Aorta (tissue), 5 donors: ENCODE measurements around the gene RASSF4. TPM values are rescaled to one million over a fixed set of nuclear protein-coding genes. Genes with fewer than 3 reads are reported as not detected.

Experiments
- ATAC-seq: fragments of 200-7000 bp; cut with Tn5 transposase; one replicate; pipeline ENCODE4 v1.9.1; 2022; ENCODE audit warnings: moderate library complexity; ENCODE audit not compliant: low FRiP score
- DNase-seq, 2 donors: peaks; one replicate each; pipeline ENCODE4 v3.0.0-alpha.2; 2020
- H3K27ac ChIP-seq, 2 donors: one replicate each; pipeline ENCODE4 v1.5.1; 2013; ENCODE audit warnings: low read length in 2 of 2, mild to moderate bottlenecking in 2 of 2, moderate library complexity in 2 of 2, control low read depth in 1 of 2, inconsistent platforms in 1 of 2, low read depth in 1 of 2
- H3K27me3 ChIP-seq, 2 donors: one replicate each; pipeline ENCODE4 v1.6.1; 2013; ENCODE audit warnings: control low read depth in 1 of 2, low read length in 1 of 2, mild to moderate bottlenecking in 1 of 2, moderate library complexity in 1 of 2; ENCODE audit not compliant: insufficient read depth in 2 of 2, control insufficient read depth in 1 of 2
- H3K36me3 ChIP-seq, 2 donors: one replicate each; pipeline ENCODE4 v1.6.1; 2013; ENCODE audit warnings: control low read depth in 1 of 2, low read length in 1 of 2, mild to moderate bottlenecking in 1 of 2; ENCODE audit not compliant: insufficient read depth in 2 of 2, control insufficient read depth in 1 of 2
- H3K4me1 ChIP-seq, 2 donors: one replicate each; pipeline ENCODE4 v1.6.1; 2013; ENCODE audit warnings: low read length in 2 of 2, control low read depth in 1 of 2, mild to moderate bottlenecking in 1 of 2, moderate library complexity in 1 of 2; ENCODE audit not compliant: insufficient read depth in 2 of 2, control insufficient read depth in 1 of 2
- H3K4me3 ChIP-seq, 2 donors: one replicate each; pipeline ENCODE4 v1.5.1; 2013; ENCODE audit warnings: low read length in 2 of 2, control low read depth in 1 of 2, mild to moderate bottlenecking in 1 of 2
- H3K9me3 ChIP-seq: one replicate; pipeline ENCODE4 v1.6.1; 2013; ENCODE audit warnings: mild to moderate bottlenecking, low read length; ENCODE audit not compliant: control insufficient read depth
- WGBS, 2 donors: extraction: QIAGEN DNeasy Blood & Tissue Kit; methylation state at CpG; one replicate each; pipeline ENCODE4 v1.1.7; 2013; 5-methylcytosine and 5-hydroxymethylcytosine counted together
- intact Hi-C, 2 donors: fragments of 100-400 bp; cut with DNase I; formaldehyde crosslinking; loops; one replicate each; pipeline versions ENCODE4 v1.14.2 to v1.15.0; 2022
- polyA plus RNA-seq, 2 donors: library from polyadenylated mRNA; stranded (reverse); fragments of 200-250 nt; gene quantifications; one replicate each; pipeline ENCODE4 v1.2.3, GENCODE V29; 2013
- total RNA-seq, 2 donors: library from RNA; stranded (reverse); fragmentation: NEBNext Ultra II Directional; extraction: Animal tissue kit (Norgen Biotek cat#: 25700); gene quantifications; one replicate each; pipeline ENCODE4 v1.2.1, GENCODE V29; 2021
- donor health status: healthy with polysubstance abuse.
- donor health status: Bipolar disorder and iron deficiency.
- donor health status: DM: no; HTN: no; CAD: no.
- donor health status: DM: no; HTN: no; CAD: no.
- donor health status: DM: yes; HTN: yes; CAD: no.

RASSF4 gene
- total and polyA plus RNA-seq, 4 donors: 13.5 to 82.1 (median 29.3) TPM

DNA sequence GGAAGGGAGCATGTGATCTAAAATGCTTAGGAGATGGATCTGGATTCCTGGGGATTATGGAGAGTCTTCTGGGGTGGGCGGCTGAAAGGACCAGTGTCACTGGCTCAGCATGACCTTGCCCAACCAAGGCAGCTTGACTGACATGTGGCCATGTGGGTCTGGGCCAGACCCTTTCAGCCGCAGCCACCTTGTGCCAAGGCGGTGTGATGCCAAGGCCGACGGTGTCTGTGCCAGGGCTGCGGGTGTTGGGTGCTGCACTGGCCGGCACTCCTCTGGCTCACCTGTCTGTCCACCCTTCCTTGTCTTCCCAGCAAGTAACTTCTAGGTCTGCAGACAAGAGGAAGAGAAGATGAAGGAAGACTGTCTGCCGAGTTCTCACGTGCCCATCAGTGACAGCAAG is 10.3 kb downstream of the RASSF4 start:
- WGBS, 2 donors: 33 to 37% methylated on average over 9 of the region's 9 CpGs
- Histone ChIP-seq H3K27me3 (no peaks in the 10 kb centered on the region), H3K9me3 (no peaks in the 10 kb centered on the region), H3K4me3 (no peak overlapping the region), H3K27ac (no peak overlapping the region), H3K4me1 (no peaks in the 10 kb centered on the region), H3K36me3 (peaks cover 0 to 4% of the 10 kb centered on the region in 2 donors)
- ATAC-seq (no peak), DNase-seq (peak; percentile 49 to 67)
- intact Hi-C loops: loop anchor here in 1 of 2 donors (10.0 kb wide), 1 partner anchor 95 kb away; no protein-coding TSS in a partner anchor

DNA sequence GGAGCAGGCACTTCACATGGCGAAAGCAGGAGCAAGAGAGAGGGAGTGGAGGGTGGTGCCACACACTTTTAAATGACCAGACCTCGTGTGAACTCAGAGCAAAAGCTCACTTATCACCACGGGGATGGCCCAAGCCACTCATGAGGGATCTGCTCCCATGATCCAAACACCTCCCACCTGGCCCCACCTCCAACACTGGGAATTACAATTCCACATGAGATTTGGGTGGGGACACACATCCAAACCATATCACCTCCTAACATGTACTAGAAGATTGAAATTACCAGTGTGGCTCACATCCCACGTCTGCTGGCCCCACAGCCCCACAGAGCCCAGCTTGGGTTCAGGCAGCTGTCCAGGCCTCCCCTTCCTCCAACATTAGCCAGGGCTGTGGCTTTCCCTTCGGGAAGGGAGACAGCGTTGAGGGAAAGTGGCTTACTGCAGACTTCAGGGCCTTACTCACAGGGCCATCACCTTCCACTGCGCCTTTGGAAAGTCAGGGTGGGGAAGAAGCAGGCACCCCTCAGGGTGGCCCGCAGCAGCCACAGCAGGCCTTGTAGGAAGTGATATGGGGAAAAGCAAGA is 11.3 kb downstream of the RASSF4 start:
- 93 to 94% methylated on average over 8 of the region's 8 CpGs for WGBS, 2 donors
- Histone ChIP-seq H3K27ac (no peak overlapping the region), H3K4me3 (no peak overlapping the region), H3K36me3 (peaks cover 0 to 4% of the 10 kb centered on the region in 2 donors), H3K9me3 (no peaks in the 10 kb centered on the region), H3K27me3 (no peaks in the 10 kb centered on the region), H3K4me1 (no peaks in the 10 kb centered on the region)
- DNase-seq (peak in 1 of 2 donors; percentile 65), ATAC-seq (no peak)
- intact Hi-C loops: loop anchor here in 1 of 2 donors (10.0 kb wide), 1 partner anchor 96 kb away; no protein-coding TSS in a partner anchor

DNA sequence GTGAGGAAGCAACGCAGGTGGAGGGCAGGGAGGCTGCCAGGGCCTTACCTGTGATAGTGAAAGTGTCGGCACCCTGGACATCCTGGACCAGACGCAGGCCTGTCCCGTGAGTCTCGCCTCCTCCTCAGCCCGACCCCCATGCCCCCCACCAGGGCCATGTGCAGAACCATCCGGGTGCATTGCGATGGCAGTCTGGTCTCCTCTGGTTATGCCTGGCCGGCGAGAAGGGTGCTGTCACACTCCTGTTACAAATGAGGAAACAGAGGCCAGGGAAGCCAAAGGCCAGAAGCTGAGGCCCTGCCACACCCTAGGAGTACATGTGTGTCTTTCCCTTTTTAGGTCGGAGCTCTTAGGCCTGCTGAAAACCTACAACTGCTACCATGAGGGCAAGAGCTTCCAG is 11.8 kb downstream of the RASSF4 start:
- intact Hi-C loops: loop anchor here in 1 of 2 donors (10.0 kb wide), 1 partner anchor 97 kb away; no protein-coding TSS in a partner anchor
- ATAC-seq (no peak), DNase-seq (peak; percentile 54 to 59)
- H3K4me1 ChIP-seq: no peaks in the 10 kb centered on the region
- 92 to 94% methylated on average over 11 of the region's 11 CpGs for WGBS, 2 donors
- H3K27ac ChIP-seq: no peak overlapping the region
- H3K36me3 ChIP-seq: peaks cover 0 to 4% of the 10 kb centered on the region in 2 donors
- H3K4me3 ChIP-seq: no peak overlapping the region
- H3K9me3 ChIP-seq: no peaks in the 10 kb centered on the region
- H3K27me3 ChIP-seq: no peaks in the 10 kb centered on the region

DNA sequence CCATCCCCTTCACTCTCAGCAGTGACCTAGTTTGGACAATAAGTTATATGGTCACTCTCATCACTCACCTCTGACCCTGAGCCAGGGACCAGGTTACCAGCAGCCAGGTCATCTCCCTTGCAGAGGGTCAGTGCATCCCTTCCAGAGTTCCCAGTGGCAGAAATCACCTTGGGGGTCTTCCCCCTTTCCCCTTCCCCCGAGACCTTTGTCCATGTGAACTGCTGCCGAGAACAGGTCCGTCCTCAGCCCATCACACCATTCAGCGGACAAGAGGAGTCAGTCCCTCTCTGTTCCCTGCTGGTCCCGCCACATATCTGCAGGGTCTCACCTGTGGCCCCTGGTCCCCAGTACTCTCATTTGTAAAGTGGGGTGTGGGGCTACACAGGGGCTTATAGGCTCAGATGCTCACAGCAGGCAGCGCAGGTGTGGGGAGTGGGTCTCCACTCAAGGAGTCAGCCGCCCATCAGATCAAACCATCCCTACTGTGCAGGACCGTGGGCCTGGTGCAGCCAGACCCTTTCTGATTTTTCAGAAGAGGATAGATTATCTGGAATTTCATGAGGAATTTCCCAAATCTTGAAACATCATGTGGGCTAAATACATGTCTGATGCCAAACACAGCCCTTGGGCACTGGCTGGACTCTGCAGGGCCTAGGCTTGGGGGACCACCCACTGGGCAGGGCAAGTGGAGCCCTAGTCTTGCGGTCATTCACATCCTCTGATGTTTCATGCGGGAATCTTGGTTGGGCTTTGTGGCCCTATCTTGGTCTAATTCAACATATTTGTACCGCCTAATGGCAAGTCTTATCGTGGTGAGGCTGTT is 12.5 kb downstream of the RASSF4 start:
- H3K4me3 ChIP-seq: no peak overlapping the region
- ATAC-seq (no peak), DNase-seq (peak in 1 of 2 donors; percentile 54)
- H3K9me3 ChIP-seq: no peaks in the 10 kb centered on the region
- no peak overlapping the region for H3K27ac ChIP-seq
- WGBS, 2 donors: 92 to 93% methylated on average over 12 of the region's 12 CpGs
- no peaks in the 10 kb centered on the region for H3K4me1 ChIP-seq
- intact Hi-C loops: loop anchor here in 1 of 2 donors (10.0 kb wide), 1 partner anchor 97 kb away; no protein-coding TSS in a partner anchor
- peaks cover 0 to 4% of the 10 kb centered on the region in 2 donors for H3K36me3 ChIP-seq
- no peaks in the 10 kb centered on the region for H3K27me3 ChIP-seq

DNA sequence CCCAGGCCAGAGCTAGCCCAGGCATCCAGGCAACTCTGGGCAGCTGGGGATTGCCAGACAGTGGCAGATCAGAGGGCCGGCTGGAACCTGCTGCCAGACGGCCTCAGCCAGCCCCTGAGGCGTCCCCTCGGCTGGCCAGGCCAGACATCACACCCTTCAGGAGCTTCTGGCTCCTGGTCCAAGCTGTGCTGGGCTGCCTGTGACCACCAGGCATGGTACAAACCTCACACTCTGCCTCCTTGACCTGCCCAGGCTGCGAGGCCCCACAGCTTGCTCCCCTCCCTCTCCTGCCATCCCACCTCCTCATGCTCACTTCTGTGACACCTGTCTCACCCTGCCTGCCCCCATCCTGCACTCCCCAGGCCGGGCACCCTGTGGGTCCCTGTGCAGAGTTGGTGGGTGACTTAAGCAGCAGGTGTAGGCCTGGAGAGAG is 13.3 kb downstream of the RASSF4 start:
- H3K4me1 ChIP-seq: no peaks in the 10 kb centered on the region
- no peak overlapping the region for H3K27ac ChIP-seq

DNA sequence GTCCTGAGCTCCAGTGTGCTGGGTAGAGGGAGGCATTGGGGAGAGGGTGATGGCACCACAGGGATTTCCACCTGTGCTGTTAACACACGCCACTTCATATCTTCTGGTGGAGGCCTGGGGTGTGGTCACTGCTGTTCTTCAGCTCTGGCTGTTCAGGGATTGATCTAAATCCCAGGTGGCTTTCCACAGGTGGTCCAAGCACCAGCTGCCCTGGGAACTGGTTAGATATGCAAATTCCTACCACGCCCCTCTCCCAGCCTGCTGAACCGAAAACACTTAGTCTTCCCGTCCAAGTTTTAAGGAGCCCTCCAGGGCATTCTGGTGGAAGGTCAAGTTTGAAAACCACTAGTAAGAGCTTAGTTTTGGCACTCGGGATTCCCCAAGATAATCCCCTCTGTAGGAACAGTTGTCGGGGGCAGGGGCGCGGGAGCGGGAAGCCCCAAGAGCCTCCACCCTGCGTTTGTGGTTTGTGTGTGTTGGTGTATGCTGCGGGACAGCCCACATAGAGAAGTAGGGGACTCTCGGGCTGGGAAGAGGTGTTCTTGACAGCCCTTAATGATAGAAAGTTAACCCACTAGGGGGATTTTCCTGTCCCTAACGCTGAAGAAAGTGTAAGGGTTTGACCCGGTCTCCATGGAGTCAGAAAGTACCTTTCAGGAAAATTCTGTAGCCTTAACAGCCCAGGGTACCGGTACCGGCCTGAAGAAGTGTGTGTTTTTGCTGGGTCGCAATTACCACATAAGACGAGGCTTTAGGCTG is 13.9 kb downstream of the RASSF4 start:
- Histone ChIP-seq H3K27me3 (no peaks in the 10 kb centered on the region), H3K27ac (peak overlapping the region in 1 of 2 donors; percentile 95), H3K4me1 (no peaks in the 10 kb centered on the region), H3K36me3 (peaks cover 0 to 4% of the 10 kb centered on the region in 2 donors), H3K4me3 (no peak overlapping the region), H3K9me3 (no peaks in the 10 kb centered on the region)
- ATAC-seq: no peak
- peak; percentile 46 to 53 for DNase-seq
- WGBS, 2 donors: 76 to 84% methylated on average over 18 of the region's 18 CpGs
- intact Hi-C loops: loop anchor here in 1 of 2 donors (2.0 to 10.0 kb wide), 2 partner anchors 41 to 99 kb away; no protein-coding TSS in a partner anchor

More for the DNA sequence above, 13.3 kb downstream of the RASSF4 start:
- Histone ChIP-seq H3K27me3 (no peaks in the 10 kb centered on the region), H3K36me3 (peaks cover 0 to 4% of the 10 kb centered on the region in 2 donors), H3K9me3 (no peaks in the 10 kb centered on the region), H3K4me3 (no peak overlapping the region)
- WGBS, 2 donors: 32 to 39% methylated on average over 6 of the region's 6 CpGs
- ATAC-seq (no peak), DNase-seq (peak in 1 of 2 donors; percentile 52)
- intact Hi-C loops: loop anchor here in 1 of 2 donors (10.0 kb wide), 1 partner anchor 98 kb away; no protein-coding TSS in a partner anchor

DNA sequence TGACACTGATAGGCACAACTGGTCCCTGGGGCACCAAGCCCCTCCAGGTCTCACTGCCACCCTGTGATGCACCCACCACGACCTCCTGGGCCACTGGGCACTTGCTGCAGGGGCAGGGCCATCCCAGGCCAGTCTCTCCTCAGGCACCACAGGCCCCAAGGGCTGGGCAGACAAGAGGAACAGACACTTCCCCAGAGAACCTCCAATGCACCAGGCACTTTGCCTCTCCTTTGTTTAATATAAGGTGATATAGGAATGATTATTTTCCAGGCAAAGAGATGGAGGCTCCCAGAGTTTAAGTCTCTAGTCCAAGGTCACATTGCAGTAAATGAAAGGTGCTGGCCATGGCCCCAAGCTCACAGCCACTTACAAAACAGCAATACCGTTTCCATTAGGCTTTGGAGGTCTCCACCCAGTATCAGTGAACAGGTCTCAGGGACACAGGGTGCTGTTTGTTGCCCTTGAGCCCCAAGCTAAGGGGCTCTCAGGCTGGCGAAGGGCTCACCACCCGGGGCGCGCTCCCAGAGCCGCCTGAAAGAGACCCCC is 14.6 kb downstream of the RASSF4 start:
- Histone ChIP-seq H3K27ac (peak overlapping the region in 1 of 2 donors; percentile 95), H3K4me3 (peak overlapping the region in 1 of 2 donors; percentile 42), H3K9me3 (no peaks in the 10 kb centered on the region), H3K36me3 (peaks cover 0 to 4% of the 10 kb centered on the region in 2 donors), H3K27me3 (no peaks in the 10 kb centered on the region), H3K4me1 (no peaks in the 10 kb centered on the region)
- intact Hi-C loops: loop anchor here in 1 of 2 donors (2.0 to 10.0 kb wide), 2 partner anchors 41 to 99 kb away; no protein-coding TSS in a partner anchor
- WGBS, 2 donors: 28 to 36% methylated on average over 7 of the region's 7 CpGs
- no peak for ATAC-seq
- DNase-seq: peak; percentile 66 to 72
